GM12878 (cell line): ENCODE results near the gene SMARCAD1. TPM values are rescaled to one million over a fixed set of nuclear protein-coding genes. Genes with fewer than 3 reads are reported as not detected.

Experiments
- ATAC-seq: fragments of 200-7000 bp; cut with Tn5 transposase; 3 replicates; pipeline ENCODE4 v1.9.1; 2020; ENCODE audit warnings: mild to moderate bottlenecking, moderate library complexity
- BruUV-seq: library from RNA; stranded (reverse); fragments of 400-500 nt; replicated peaks from 2 replicates; lab custom pipeline; 2021; lab: Mats Ljungman, UMichigan
- CTCF ChIA-PET: fragments of 300-600 bp; sonication (Branson Sonifier 250); formaldehyde crosslinking; extraction: SDS; loops from one replicate; lab custom pipeline; 2021; ENCODE audit warnings: inconsistent platforms; lab: Yijun Ruan, JAX
- POLR2A ChIA-PET: fragments of 350-600 bp; formaldehyde crosslinking; extraction: SDS; loops from one replicate; lab custom pipeline; 2021; ENCODE audit warnings: inconsistent platforms; lab: Charles Lee
- RAD21 ChIA-PET: fragments of 300-600 bp; sonication (Branson Sonifier 250); formaldehyde crosslinking; loops from one replicate; lab custom pipeline; 2023; ENCODE audit warnings: antibody characterized with exemption; ENCODE audit not compliant: unreplicated experiment; lab: Charles Lee
- SMC1A ChIA-PET: fragments of 300-600 bp; sonication (Branson Sonifier 250); formaldehyde crosslinking; loops from one replicate; lab custom pipeline; 2023; ENCODE audit not compliant: unreplicated experiment, uncharacterized antibody; lab: Charles Lee
- DNase-seq: peaks from one replicate; pipeline ENCODE4 v3.0.0-alpha.2; 2011; ENCODE audit warnings: low read depth, low spot score
- FAIRE-seq: peaks from 3 replicates; lab custom pipeline; 2011; peaks lifted over from hg19 to GRCh38; lab: Jason Lieb, UNC
- H2AFZ ChIP-seq: 2 replicates; pipeline ENCODE4 v1.6.0; 2011; ENCODE audit warnings: low read depth, low read length, control low read depth; ENCODE audit not compliant: control insufficient read depth
- H3K27ac ChIP-seq: 2 replicates; pipeline ENCODE4 v1.5.1; 2011; ENCODE audit warnings: control low read depth; ENCODE audit not compliant: control insufficient read depth, insufficient read depth
- H3K27me3 ChIP-seq, 2 experiments: replicated peaks in 1 of 2; 2 replicates each; pipeline versions ENCODE4 v1.6.0 to v1.6.1; 2011; ENCODE audit warnings: low read length in 1 of 2; ENCODE audit not compliant: control insufficient read depth in 2 of 2, insufficient read depth in 2 of 2
- H3K36me3 ChIP-seq, 2 experiments: 2 replicates each; pipeline ENCODE4 v1.5.1; 2011; ENCODE audit warnings: low read length in 1 of 2; ENCODE audit not compliant: control insufficient read depth in 2 of 2, insufficient read depth in 2 of 2
- H3K4me1 ChIP-seq: 2 replicates; pipeline ENCODE4 v1.6.1; 2011; ENCODE audit warnings: mild to moderate bottlenecking, low read length, moderate library complexity, mixed read lengths; ENCODE audit not compliant: control insufficient read depth, insufficient read depth
- H3K4me2 ChIP-seq: 2 replicates; pipeline ENCODE4 v1.6.0; 2011; ENCODE audit warnings: control low read depth; ENCODE audit not compliant: control insufficient read depth, insufficient read depth
- H3K4me3 ChIP-seq: fragments of 200-600 bp; sonication (generic); 2 replicates; pipeline ENCODE4 v1.5.1; 2016
- H3K79me2 ChIP-seq: 2 replicates; pipeline ENCODE4 v1.6.0; 2011; ENCODE audit warnings: low read length; ENCODE audit not compliant: control insufficient read depth, insufficient read depth
- H3K9ac ChIP-seq: 2 replicates; pipeline ENCODE4 v1.8.0; 2011; ENCODE audit warnings: low read length, control low read depth, mixed read lengths; ENCODE audit not compliant: control insufficient read depth, insufficient read depth
- H3K9me3 ChIP-seq: replicated peaks from 3 replicates; pipeline ENCODE4 v1.5.1; 2011; ENCODE audit warnings: mild to moderate bottlenecking, low read length; ENCODE audit not compliant: control insufficient read depth, insufficient read depth
- H4K20me1 ChIP-seq: 2 replicates; pipeline ENCODE4 v1.6.0; 2011; ENCODE audit not compliant: control insufficient read depth, insufficient read depth
- ASH2L ChIP-seq: fragments of 300-600, 200-600 bp; sonication (generic); IDR thresholded peaks from 2 replicates; pipeline ENCODE4 v1.6.1; 2017; ENCODE audit warnings: low read depth, mild to moderate bottlenecking, borderline replicate concordance
- BCL11A ChIP-seq: IDR thresholded peaks from 2 replicates; pipeline ENCODE4 v1.6.1; 2011; ENCODE audit warnings: low read depth, low read length
- EZH2 ChIP-seq: IDR thresholded peaks from 2 replicates; pipeline ENCODE4 v1.6.1; 2012; ENCODE audit warnings: low read depth, mild to moderate bottlenecking, control low read depth, inconsistent platforms, low read length, borderline replicate concordance; ENCODE audit not compliant: control insufficient read depth
- FOS ChIP-seq: IDR thresholded peaks from 3 replicates; pipeline ENCODE4 v1.6.1; 2011; ENCODE audit warnings: borderline replicate concordance; ENCODE audit not compliant: insufficient read length; ENCODE audit errors: extremely low read depth
- KAT2A ChIP-seq: conservative IDR thresholded peaks from 2 replicates; pipeline ENCODE4 v1.6.1; 2011; ENCODE audit warnings: low read depth, low read length; ENCODE audit not compliant: control insufficient read depth
- MYB ChIP-seq: fragments of 150-350 bp; IDR thresholded peaks from 2 replicates; pipeline ENCODE4 v1.6.1; 2014; ENCODE audit warnings: mild to moderate bottlenecking, low read depth, low read length, borderline replicate concordance
- NBN ChIP-seq: fragments of 450-650 bp; IDR thresholded peaks from 2 replicates; pipeline ENCODE4 v1.6.1; 2016
- NR2C1 ChIP-seq: fragments of 450-650 bp; IDR thresholded peaks from 2 replicates; pipeline ENCODE4 v1.6.1; 2017; ENCODE audit warnings: antibody characterized with exemption, mild to moderate bottlenecking, moderate library complexity
- REST ChIP-seq: IDR thresholded peaks from 2 replicates; pipeline ENCODE4 v1.6.1; 2012; ENCODE audit warnings: mild to moderate bottlenecking, low read depth, low read length
- SMC3 ChIP-seq: IDR thresholded peaks from 2 replicates; pipeline ENCODE4 v1.6.1; 2011; ENCODE audit warnings: low read length, improper control_type of control experiment, borderline replicate concordance
- SPI1 ChIP-seq: IDR thresholded peaks from 2 replicates; pipeline ENCODE4 v1.6.1; 2011; ENCODE audit warnings: low read depth, mild to moderate bottlenecking, low read length, moderate library complexity, borderline replicate concordance; ENCODE audit not compliant: insufficient read depth
- TARDBP ChIP-seq: IDR thresholded peaks from 2 replicates; pipeline ENCODE4 v1.6.1; 2016; ENCODE audit warnings: borderline replicate concordance
- USF1 ChIP-seq: IDR thresholded peaks from 2 replicates; pipeline ENCODE4 v1.6.1; 2011; ENCODE audit warnings: borderline replicate concordance, low read depth, mild to moderate bottlenecking, moderate library complexity, mixed read lengths, low read length; ENCODE audit not compliant: insufficient read depth; ENCODE audit errors: extremely low read length
- ZNF207 ChIP-seq: fragments of 450-650 bp; IDR thresholded peaks from 2 replicates; pipeline ENCODE4 v1.6.1; 2014; ENCODE audit warnings: antibody characterized with exemption, mild to moderate bottlenecking, borderline replicate concordance
- WGBS: methylation state at CpG from one replicate; pipeline ENCODE4 v1.1.6; 2016; ENCODE audit warnings: low lambda C conversion rate; ENCODE audit not compliant: insufficient replicate concordance, insufficient coverage; ENCODE audit errors: missing lambda C conversion rate; 5-methylcytosine and 5-hydroxymethylcytosine counted together
- in situ Hi-C: fragments of 300-500 bp; cut with MboI; formaldehyde crosslinking; loops from 9 replicates; pipeline ENCODE4 v1.14.3; 2018; ENCODE audit warnings: mixed read lengths
- intact Hi-C: fragments of 100-400 bp; cut with micrococcal nuclease; formaldehyde crosslinking; loops from one replicate; pipeline ENCODE4 v1.14.2; 2022; ENCODE audit not compliant: unreplicated experiment
- polyA plus RNA-seq, 11 experiments: library from polyadenylated mRNA; depleted of rRNA in 4 of 11; unstranded in 6 of 11; stranded (reverse) in 5 of 11; fragments of >200 nt; fragmentation: Nextera tagmentation in 4 of 11; fragmentation: Illumina TruSeq in 1 of 11; extraction: Ambion mirVana in 4 of 11; extraction: Trizol in 1 of 11; gene quantifications; 1 replicate in 1 of 11; 2 replicates in 10 of 11; pipeline versions ENCODE4 v1.2.1 to v1.2.3, GENCODE V29; 2011 to 2016; ENCODE audit warnings: inconsistent platforms in 2 of 11, missing spikeins in 2 of 11, low read depth in 1 of 11
- total RNA-seq, 4 experiments: library from RNA; depleted of rRNA in 3 of 4; stranded (reverse); fragments of >200 nt in 3 of 4; fragmentation: Illumina TruSeq in 1 of 4; extraction: Trizol in 1 of 4; gene quantifications; 2 replicates each; pipeline versions ENCODE4 v1.2.1 to v1.2.3, GENCODE V29; 2013 to 2021

SMARCAD1 gene
- total and polyA plus RNA-seq, 10 of the 15 experiments (the other 5 are each of a cell fraction or from before 2014, with no cell fraction given), result 7.6 to 41.2 (median 27.7) TPM

GRCh38 chr4:94284889-94285288 is 77.2 kb downstream of the SMARCAD1 start:
- CTCF ChIA-PET, result no interaction called here
- Histone ChIP-seq H3K4me2 (no peak overlapping the region), H3K4me3 (no peak overlapping the region), H3K79me2 (no peaks in the 10 kb centered on the region), H4K20me1 (no peaks in the 10 kb centered on the region), H3K27me3 (no peaks in the 10 kb centered on the region), H3K4me1 (no peaks in the 10 kb centered on the region), H3K36me3 (peaks cover 0 to 7% of the 10 kb centered on the region in 2 experiments; a peak in 2 of 4 replicates), H3K9me3 (no peaks in the 10 kb centered on the region), H3K27ac (no peak overlapping the region), H2AFZ (no peak overlapping the region)
- 3% methylated on average over 1 of the region's 1 CpG for WGBS
- intact Hi-C loops, result no loop called here
- SMC1A ChIA-PET, result no interaction called here
- in situ Hi-C loops, result no loop called here
- RAD21 ChIA-PET, result no interaction called here
- no peak; the same call in 2 of the 3 replicates for ATAC-seq
- no peak for DNase-seq
- POLR2A ChIA-PET, result no interaction called here
- BruUV-seq, result no TSS peak
- TF ChIP-seq ZNF207, result no peak
- TF ChIP-seq NR2C1, result no peak
- no peak for TF ChIP-seq USF1
- no peak for TF ChIP-seq BCL11A
- no peak for TF ChIP-seq NBN
- no peak for TF ChIP-seq SPI1
- TF ChIP-seq REST, result no peak
- no peak for TF ChIP-seq KAT2A
- no peak for TF ChIP-seq SMC3
- no peak for TF ChIP-seq TARDBP
- TF ChIP-seq FOS, result no peak
- no peak for TF ChIP-seq EZH2
- TF ChIP-seq MYB, result no peak
- no peak for TF ChIP-seq ASH2L
- TF ChIP-seq, all 136 proteins: peak for 0
- no peak for FAIRE-seq
- no peak overlapping the region for H3K9ac ChIP-seq
